WTC11 (cell line): ENCODE data around the gene ANKRD11.
"Not testable (repeated sequence)": the region's sequence is repeated elsewhere in the genome, so short reads cannot be mapped to it uniquely, and the experiment has no call there.

Source experiments
- ESRRA ChIP-seq: sonication (generic); formaldehyde crosslinking; IDR thresholded peaks from 2 replicates; pipeline ENCODE4 v1.8.1; 2022; ENCODE audit warnings: mild to moderate bottlenecking, missing genetic modification reagents, borderline replicate concordance
- FOXK1 ChIP-seq: sonication (generic); formaldehyde crosslinking; IDR thresholded peaks from 2 replicates; pipeline ENCODE4 v1.8.0; 2022; ENCODE audit warnings: mild to moderate bottlenecking, moderate library complexity, missing genetic modification reagents
- KAT7 ChIP-seq: sonication (generic); formaldehyde crosslinking; IDR thresholded peaks from 2 replicates; pipeline ENCODE4 v1.8.1; 2023; ENCODE audit warnings: missing genetic modification reagents, mild to moderate bottlenecking, borderline replicate concordance
- MYBL2 ChIP-seq: sonication (generic); formaldehyde crosslinking; IDR thresholded peaks from 2 replicates; pipeline ENCODE4 v1.8.1; 2023; ENCODE audit warnings: mild to moderate bottlenecking, moderate library complexity, missing genetic modification reagents
- TEAD4 ChIP-seq: sonication (generic); formaldehyde crosslinking; IDR thresholded peaks from 2 replicates; pipeline ENCODE4 v1.8.0; 2022; ENCODE audit warnings: mild to moderate bottlenecking, missing genetic modification reagents
- TF ChIP-seq, protein P1 (sequence below): fragments of 200-600 bp; IDR thresholded peaks from 2 replicates; pipeline ENCODE4 v1.8.0; 2022; ENCODE audit warnings: antibody characterized with exemption
- TF ChIP-seq, protein P2 (sequence below): sonication (generic); formaldehyde crosslinking; IDR thresholded peaks from 2 replicates; pipeline ENCODE4 v1.8.0; 2022; ENCODE audit warnings: mild to moderate bottlenecking, missing genetic modification reagents
- TF ChIP-seq, protein P3 (sequence below): sonication (generic); formaldehyde crosslinking; IDR thresholded peaks from 2 replicates; pipeline ENCODE4 v1.8.1; 2023; ENCODE audit warnings: mild to moderate bottlenecking, missing genetic modification reagents, moderate library complexity

DNA sequence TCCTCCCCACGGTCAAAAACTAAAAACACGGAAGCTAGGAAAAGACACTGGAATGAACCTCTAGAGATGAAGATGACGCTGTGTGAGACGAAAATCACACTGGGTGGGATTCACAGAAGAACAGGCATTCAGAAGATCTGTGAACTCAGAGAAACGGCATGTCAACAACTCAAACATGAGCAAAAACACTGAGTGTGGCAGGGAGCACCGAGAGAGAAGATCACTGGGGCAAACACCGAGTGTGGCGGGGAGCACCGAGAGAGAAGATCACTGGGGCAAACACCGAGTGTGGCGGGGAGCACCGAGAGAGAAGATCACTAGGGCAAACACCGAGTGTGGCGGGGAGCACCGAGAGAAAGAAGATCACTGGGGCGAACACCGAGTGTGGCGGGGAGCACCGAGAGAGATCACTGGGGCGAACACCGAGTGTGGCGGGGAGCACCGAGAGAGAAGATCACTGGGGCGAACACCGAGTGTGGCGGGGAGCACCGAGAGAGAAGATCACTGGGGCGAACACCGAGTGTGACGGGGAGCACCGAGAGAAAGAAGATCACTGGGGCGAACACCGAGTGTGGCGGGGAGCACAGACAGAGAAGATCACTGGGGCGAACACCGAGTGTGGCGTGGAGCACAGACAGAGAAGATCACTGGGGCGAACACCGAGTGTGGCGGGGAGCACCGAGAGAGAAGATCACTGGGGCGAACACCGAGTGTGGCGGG lies 100.7 kb downstream of the ANKRD11 start:
- TF ChIP-seq, protein P1, sequence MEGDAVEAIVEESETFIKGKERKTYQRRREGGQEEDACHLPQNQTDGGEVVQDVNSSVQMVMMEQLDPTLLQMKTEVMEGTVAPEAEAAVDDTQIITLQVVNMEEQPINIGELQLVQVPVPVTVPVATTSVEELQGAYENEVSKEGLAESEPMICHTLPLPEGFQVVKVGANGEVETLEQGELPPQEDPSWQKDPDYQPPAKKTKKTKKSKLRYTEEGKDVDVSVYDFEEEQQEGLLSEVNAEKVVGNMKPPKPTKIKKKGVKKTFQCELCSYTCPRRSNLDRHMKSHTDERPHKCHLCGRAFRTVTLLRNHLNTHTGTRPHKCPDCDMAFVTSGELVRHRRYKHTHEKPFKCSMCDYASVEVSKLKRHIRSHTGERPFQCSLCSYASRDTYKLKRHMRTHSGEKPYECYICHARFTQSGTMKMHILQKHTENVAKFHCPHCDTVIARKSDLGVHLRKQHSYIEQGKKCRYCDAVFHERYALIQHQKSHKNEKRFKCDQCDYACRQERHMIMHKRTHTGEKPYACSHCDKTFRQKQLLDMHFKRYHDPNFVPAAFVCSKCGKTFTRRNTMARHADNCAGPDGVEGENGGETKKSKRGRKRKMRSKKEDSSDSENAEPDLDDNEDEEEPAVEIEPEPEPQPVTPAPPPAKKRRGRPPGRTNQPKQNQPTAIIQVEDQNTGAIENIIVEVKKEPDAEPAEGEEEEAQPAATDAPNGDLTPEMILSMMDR = not testable (repeated sequence)
- TF ChIP-seq, protein P2, sequence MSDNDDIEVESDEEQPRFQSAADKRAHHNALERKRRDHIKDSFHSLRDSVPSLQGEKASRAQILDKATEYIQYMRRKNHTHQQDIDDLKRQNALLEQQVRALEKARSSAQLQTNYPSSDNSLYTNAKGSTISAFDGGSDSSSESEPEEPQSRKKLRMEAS = not testable (repeated sequence)
- TF ChIP-seq, protein P3, sequence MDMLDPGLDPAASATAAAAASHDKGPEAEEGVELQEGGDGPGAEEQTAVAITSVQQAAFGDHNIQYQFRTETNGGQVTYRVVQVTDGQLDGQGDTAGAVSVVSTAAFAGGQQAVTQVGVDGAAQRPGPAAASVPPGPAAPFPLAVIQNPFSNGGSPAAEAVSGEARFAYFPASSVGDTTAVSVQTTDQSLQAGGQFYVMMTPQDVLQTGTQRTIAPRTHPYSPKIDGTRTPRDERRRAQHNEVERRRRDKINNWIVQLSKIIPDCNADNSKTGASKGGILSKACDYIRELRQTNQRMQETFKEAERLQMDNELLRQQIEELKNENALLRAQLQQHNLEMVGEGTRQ = not testable (repeated sequence)
- TF ChIP-seq MYBL2; KAT7 (CRISPR knock-in tag); ESRRA (CRISPR knock-in tag); FOXK1 (CRISPR knock-in tag); TEAD4 (CRISPR knock-in tag): not testable (repeated sequence)
